GM10847 (cell line): ENCODE data around the gene CARD9.

Source experiments
- POLR2A ChIP-seq: IDR thresholded peaks from 2 replicates; pipeline ENCODE4 v1.6.1; 2011; ENCODE audit not compliant: insufficient read length; ENCODE audit errors: extremely low read depth

Gene CARD9

GRCh38 chr9:136330406-136330990 is 43.0 kb downstream of the CARD9 start:
- TF ChIP-seq POLR2A, result no peak

GRCh38 chr9:136329636-136330405 is 43.6 kb downstream of the CARD9 start:
- TF ChIP-seq POLR2A, result no peak

- TF ChIP-seq POLR2A, result no peak
These were observed 44.2 kb downstream of the CARD9 start for GRCh38 chr9:136329211-136329627.

- no peak for TF ChIP-seq POLR2A
These were observed 44.8 kb downstream of the CARD9 start for GRCh38 chr9:136328622-136329041.

GRCh38 chr9:136328011-136328621 is 45.4 kb downstream of the CARD9 start:
- TF ChIP-seq POLR2A, result no peak

- no peak for TF ChIP-seq POLR2A
These were observed 46.0 kb downstream of the CARD9 start, which contains the start of gene GPSM1 for GRCh38 chr9:136327304-136327974. Gene GPSM1 (plus strand): TSS chr9:136327539. CDS start chr9:136327696, 157 bp downstream.

- TF ChIP-seq POLR2A, result no peak
These were observed 46.6 kb downstream of the CARD9 start for GRCh38 chr9:136326761-136327303.

- no peak for TF ChIP-seq POLR2A
These were observed 47.3 kb downstream of the CARD9 start for GRCh38 chr9:136326061-136326760.

- no peak for TF ChIP-seq POLR2A
These were observed 48.1 kb downstream of the CARD9 start for GRCh38 chr9:136325358-136325757.

- TF ChIP-seq POLR2A, result no peak
These were observed 48.8 kb downstream of the CARD9 start for GRCh38 chr9:136324501-136325300.

- no peak for TF ChIP-seq POLR2A
These were observed 50.1 kb downstream of the CARD9 start for GRCh38 chr9:136323371-136323789.

- no peak for TF ChIP-seq POLR2A
These were observed 50.6 kb downstream of the CARD9 start for GRCh38 chr9:136322756-136323330.

GRCh38 chr9:136321561-136321960 is 51.9 kb downstream of the CARD9 start:
- no peak for TF ChIP-seq POLR2A
